ENCODE data around the gene EMID1.
A peak's percentile ranks its signal among the peaks of the same experiment; 100 is the strongest.
"Not testable (repeated sequence)": the region's sequence is repeated elsewhere in the genome, so short reads cannot be mapped to it uniquely, and the experiment has no call there.

The EMID1 gene

GRCh38 chr22:29243874-29244446 is 38.3 kb downstream of the EMID1 start:
- no peak overlapping the region for H3K9ac ChIP-seq (ENCODE audit: low read depth, low read length, poor library complexity, severe bottlenecking)
- peaks cover 15% of the 10 kb centered on the region for H3K4me1 ChIP-seq (ENCODE audit: insufficient read depth, low read length, poor library complexity, severe bottlenecking)
- no peaks in the 10 kb centered on the region for H4K20me1 ChIP-seq (ENCODE audit: insufficient read depth, low read length, poor library complexity, severe bottlenecking)
- no peak overlapping the region for H2AFZ ChIP-seq (ENCODE audit: low read length)
- no peak overlapping the region for H3K4me3 ChIP-seq (ENCODE audit: low read length, poor library complexity, severe bottlenecking)
- H3K4me2 ChIP-seq (ENCODE audit: low read depth, low read length, poor library complexity, severe bottlenecking): no peak overlapping the region
- H3K27me3 ChIP-seq (ENCODE audit: insufficient read depth, low read length, poor library complexity, severe bottlenecking): no peaks in the 10 kb centered on the region
- peaks cover 17% of the 10 kb centered on the region for H3K9me3 ChIP-seq (ENCODE audit: insufficient read depth, low read depth, low read length)
- peaks cover 78% of the 10 kb centered on the region for H3K36me3 ChIP-seq (ENCODE audit: insufficient read depth, low read length)
- TF ChIP-seq EZH2phosphoT487 (IDR thresholded peaks at IDR 0.05; ENCODE audit: borderline replicate concordance): no peak
- TF ChIP-seq, protein P1, sequence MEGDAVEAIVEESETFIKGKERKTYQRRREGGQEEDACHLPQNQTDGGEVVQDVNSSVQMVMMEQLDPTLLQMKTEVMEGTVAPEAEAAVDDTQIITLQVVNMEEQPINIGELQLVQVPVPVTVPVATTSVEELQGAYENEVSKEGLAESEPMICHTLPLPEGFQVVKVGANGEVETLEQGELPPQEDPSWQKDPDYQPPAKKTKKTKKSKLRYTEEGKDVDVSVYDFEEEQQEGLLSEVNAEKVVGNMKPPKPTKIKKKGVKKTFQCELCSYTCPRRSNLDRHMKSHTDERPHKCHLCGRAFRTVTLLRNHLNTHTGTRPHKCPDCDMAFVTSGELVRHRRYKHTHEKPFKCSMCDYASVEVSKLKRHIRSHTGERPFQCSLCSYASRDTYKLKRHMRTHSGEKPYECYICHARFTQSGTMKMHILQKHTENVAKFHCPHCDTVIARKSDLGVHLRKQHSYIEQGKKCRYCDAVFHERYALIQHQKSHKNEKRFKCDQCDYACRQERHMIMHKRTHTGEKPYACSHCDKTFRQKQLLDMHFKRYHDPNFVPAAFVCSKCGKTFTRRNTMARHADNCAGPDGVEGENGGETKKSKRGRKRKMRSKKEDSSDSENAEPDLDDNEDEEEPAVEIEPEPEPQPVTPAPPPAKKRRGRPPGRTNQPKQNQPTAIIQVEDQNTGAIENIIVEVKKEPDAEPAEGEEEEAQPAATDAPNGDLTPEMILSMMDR (conservative IDR thresholded peaks at IDR 0.05; ENCODE audit: low read length): no peak
- no peaks in the 10 kb centered on the region for H3F3A ChIP-seq (ENCODE audit: low read depth)
- no peaks in the 10 kb centered on the region for H3K9me2 ChIP-seq (replicated peaks; ENCODE audit: low read depth, low read length)
- no peaks in the 10 kb centered on the region for H3K79me2 ChIP-seq (ENCODE audit: insufficient read depth, low read length)

GRCh38 chr22:29244785-29245625 is 39.3 kb downstream of the EMID1 start:
- H4K20me1 ChIP-seq (ENCODE audit: insufficient read depth, low read length, poor library complexity, severe bottlenecking): no peaks in the 10 kb centered on the region

GRCh38 chr22:29245626-29246385 is 40.1 kb downstream of the EMID1 start:
- Histone ChIP-seq H3K9ac (ENCODE audit: low read depth, low read length, poor library complexity, severe bottlenecking) (no peak overlapping the region), H3K36me3 (ENCODE audit: insufficient read depth, low read length) (peaks cover 68% of the 10 kb centered on the region), H3K4me1 (ENCODE audit: insufficient read depth, low read length, poor library complexity, severe bottlenecking) (peaks cover 15% of the 10 kb centered on the region), H3K4me2 (ENCODE audit: low read depth, low read length, poor library complexity, severe bottlenecking) (peak overlapping the region; percentile 50), H3K9me3 (ENCODE audit: insufficient read depth, low read depth, low read length) (peaks cover 14% of the 10 kb centered on the region), H2AFZ (ENCODE audit: low read length) (no peak overlapping the region), H3K27me3 (ENCODE audit: insufficient read depth, low read length, poor library complexity, severe bottlenecking) (no peaks in the 10 kb centered on the region), H3K9me2 (replicated peaks; ENCODE audit: low read depth, low read length) (no peaks in the 10 kb centered on the region), H3F3A (ENCODE audit: low read depth) (no peaks in the 10 kb centered on the region), H3K4me3 (ENCODE audit: low read length, poor library complexity, severe bottlenecking) (no peak overlapping the region), H4K20me1 (ENCODE audit: insufficient read depth, low read length, poor library complexity, severe bottlenecking) (no peaks in the 10 kb centered on the region), H3K79me2 (ENCODE audit: insufficient read depth, low read length) (no peaks in the 10 kb centered on the region)
- no peak for TF ChIP-seq EZH2phosphoT487 (IDR thresholded peaks at IDR 0.05; ENCODE audit: borderline replicate concordance)
- TF ChIP-seq, protein P1 (conservative IDR thresholded peaks at IDR 0.05; ENCODE audit: low read length): peak; percentile 95

More at GRCh38 chr22:29244785-29245625, 39.3 kb downstream of the EMID1 start:
- Histone ChIP-seq H3F3A (ENCODE audit: low read depth) (no peaks in the 10 kb centered on the region), H3K4me2 (ENCODE audit: low read depth, low read length, poor library complexity, severe bottlenecking) (peak overlapping the region; percentile 50), H3K79me2 (ENCODE audit: insufficient read depth, low read length) (no peaks in the 10 kb centered on the region), H3K9me2 (replicated peaks; ENCODE audit: low read depth, low read length) (no peaks in the 10 kb centered on the region), H3K9ac (ENCODE audit: low read depth, low read length, poor library complexity, severe bottlenecking) (peak overlapping the region; percentile 42), H3K4me1 (ENCODE audit: insufficient read depth, low read length, poor library complexity, severe bottlenecking) (peaks cover 15% of the 10 kb centered on the region), H2AFZ (ENCODE audit: low read length) (no peak overlapping the region), H3K9me3 (ENCODE audit: insufficient read depth, low read depth, low read length) (peaks cover 14% of the 10 kb centered on the region), H3K4me3 (ENCODE audit: low read length, poor library complexity, severe bottlenecking) (no peak overlapping the region), H3K27me3 (ENCODE audit: insufficient read depth, low read length, poor library complexity, severe bottlenecking) (no peaks in the 10 kb centered on the region), H3K36me3 (ENCODE audit: insufficient read depth, low read length) (peaks cover 73% of the 10 kb centered on the region)
- TF ChIP-seq EZH2phosphoT487 (IDR thresholded peaks at IDR 0.05; ENCODE audit: borderline replicate concordance): no peak
- TF ChIP-seq, protein P1 (conservative IDR thresholded peaks at IDR 0.05; ENCODE audit: low read length): no peak

- H3F3A ChIP-seq (ENCODE audit: low read depth); H3K4me3 ChIP-seq (ENCODE audit: low read length, poor library complexity, severe bottlenecking); H3K9me3 ChIP-seq (ENCODE audit: insufficient read depth, low read depth, low read length); H2AFZ ChIP-seq (ENCODE audit: low read length); H3K27me3 ChIP-seq (ENCODE audit: insufficient read depth, low read length, poor library complexity, severe bottlenecking); H3K9me2 ChIP-seq (replicated peaks; ENCODE audit: low read depth, low read length); H3K9ac ChIP-seq (ENCODE audit: low read depth, low read length, poor library complexity, severe bottlenecking); H4K20me1 ChIP-seq (ENCODE audit: insufficient read depth, low read length, poor library complexity, severe bottlenecking); H3K79me2 ChIP-seq (ENCODE audit: insufficient read depth, low read length); H3K4me2 ChIP-seq (ENCODE audit: low read depth, low read length, poor library complexity, severe bottlenecking): not testable (repeated sequence)
- H3K36me3 ChIP-seq (ENCODE audit: insufficient read depth, low read length): peaks cover 60% of the 10 kb centered on the region; the same call in 1 of the 2 replicates
- H3K4me1 ChIP-seq (ENCODE audit: insufficient read depth, low read length, poor library complexity, severe bottlenecking): peaks cover 15% of the 10 kb centered on the region
Observed at GRCh38 chr22:29247891-29248290, 42.2 kb downstream of the EMID1 start.

Measured in Loucy (cell line).